Hepatocyte (in vitro differentiated cells): Measurements from ENCODE around the gene FKBP11. TPM values are rescaled to one million over a fixed set of nuclear protein-coding genes. Genes with fewer than 3 reads are reported as not detected.

Experiments
- DNase-seq: peaks from one replicate; pipeline ENCODE4 v3.0.0-alpha.2; 2016; ENCODE audit warnings: low spot score
- H2AFZ ChIP-seq: fragments of 200-600 bp; sonication (generic); 2 replicates; pipeline ENCODE4 v1.6.0; 2016; ENCODE audit warnings: antibody characterized with exemption, mild to moderate bottlenecking
- H3K27ac ChIP-seq: fragments of 200-600 bp; sonication (generic); 2 replicates; pipeline ENCODE4 v1.5.1; 2016; ENCODE audit warnings: mild to moderate bottlenecking
- H3K27me3 ChIP-seq: fragments of 200-600 bp; sonication (generic); 2 replicates; pipeline ENCODE4 v1.6.1; 2016
- H3K36me3 ChIP-seq: fragments of 200-600 bp; sonication (generic); replicated peaks from 2 replicates; pipeline ENCODE4 v1.5.1; 2016; ENCODE audit warnings: low read depth; ENCODE audit not compliant: insufficient read depth
- H3K4me1 ChIP-seq: fragments of 200-600 bp; sonication (generic); 2 replicates; pipeline ENCODE4 v1.5.1; 2016; ENCODE audit warnings: mild to moderate bottlenecking, moderate library complexity; ENCODE audit not compliant: insufficient read depth
- H3K4me2 ChIP-seq: fragments of 200-600 bp; sonication (generic); 2 replicates; pipeline ENCODE4 v1.6.0; 2016
- H3K4me3 ChIP-seq: fragments of 200-600 bp; sonication (generic); 2 replicates; pipeline ENCODE4 v1.5.1; 2016; ENCODE audit warnings: mild to moderate bottlenecking
- H3K79me2 ChIP-seq: fragments of 200-600 bp; sonication (generic); 2 replicates; pipeline ENCODE4 v1.6.0; 2017; ENCODE audit warnings: mild to moderate bottlenecking
- H3K9me2 ChIP-seq: fragments of 200-600 bp; sonication (generic); replicated peaks from 2 replicates; pipeline ENCODE4 v1.6.0; 2017; ENCODE audit warnings: mild to moderate bottlenecking; ENCODE audit not compliant: insufficient read depth
- H3K9me3 ChIP-seq: fragments of 200-600 bp; sonication (generic); 2 replicates; pipeline ENCODE4 v1.5.1; 2016; ENCODE audit warnings: low read depth, mild to moderate bottlenecking
- H4K20me1 ChIP-seq: fragments of 200-600 bp; sonication (generic); 2 replicates; pipeline ENCODE4 v1.6.0; 2016; ENCODE audit warnings: mild to moderate bottlenecking; ENCODE audit not compliant: insufficient read depth, poor library complexity, severe bottlenecking
- EZH2 ChIP-seq: fragments of 200-600 bp; sonication (generic); IDR thresholded peaks from 2 replicates; pipeline ENCODE4 v1.6.1; 2016; ENCODE audit warnings: antibody characterized with exemption, mild to moderate bottlenecking, borderline replicate concordance
- EZH2phosphoT487 ChIP-seq: fragments of 200-600 bp; sonication (generic); IDR thresholded peaks from one replicate; pipeline ENCODE4 v1.6.1; 2018; ENCODE audit warnings: antibody characterized with exemption, mild to moderate bottlenecking, low read depth, moderate library complexity; ENCODE audit not compliant: unreplicated experiment, severe bottlenecking
- WGBS: methylation state at CpG from one replicate; pipeline ENCODE4 v1.1.6; 2016; ENCODE audit warnings: low lambda C conversion rate; ENCODE audit errors: missing lambda C conversion rate; 5-methylcytosine and 5-hydroxymethylcytosine counted together
- polyA plus RNA-seq: library from polyadenylated mRNA; unstranded; fragments of >200 nt; fragmentation: Nextera tagmentation; extraction: Ambion mirVana; gene quantifications from 2 replicates; pipeline ENCODE4 v1.2.1, GENCODE V29; 2016
- total RNA-seq: library from RNA; depleted of rRNA; stranded (reverse); fragments of >200 nt; gene quantifications from 2 replicates; pipeline ENCODE4 v1.2.3, GENCODE V29; 2014
- TF ChIP-seq, protein P1 (sequence below): fragments of 200-600 bp; sonication (generic); IDR thresholded peaks from 2 replicates; pipeline ENCODE4 v1.5.1; 2016; ENCODE audit warnings: antibody characterized with exemption, mild to moderate bottlenecking; ENCODE audit not compliant: poor library complexity

The FKBP11 gene
- total and polyA plus RNA-seq, 2 experiments from 2014 or later: 30.4 to 201 TPM

DNA sequence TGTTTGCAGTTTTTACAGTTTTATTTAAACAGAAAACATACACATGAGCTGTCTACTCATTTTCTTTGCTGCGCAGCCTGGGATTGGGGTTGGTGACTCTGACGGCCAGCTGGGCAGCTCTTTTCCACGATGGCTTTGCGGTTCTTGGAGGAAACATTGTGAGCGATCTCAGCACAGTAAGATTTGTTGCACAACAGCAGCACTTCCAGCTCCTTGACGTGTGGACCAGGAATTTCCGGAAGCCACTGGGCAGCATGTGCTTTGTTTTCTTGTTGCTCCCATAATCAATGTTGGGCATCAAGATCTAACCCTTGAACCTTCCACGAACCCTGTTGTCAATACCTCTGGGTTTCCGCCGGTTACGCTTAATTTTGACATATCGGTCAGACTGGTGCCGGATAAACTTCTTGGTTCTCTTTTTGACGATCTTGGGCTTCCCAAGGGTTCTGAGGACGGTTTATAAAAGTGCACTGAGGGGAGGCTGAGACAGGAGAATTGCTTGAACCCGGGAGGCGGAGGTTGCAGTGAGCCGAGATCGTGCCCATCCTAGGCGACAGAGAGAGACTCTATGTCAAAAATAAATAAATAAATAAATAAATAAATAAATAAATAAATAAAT, 21.8 kb downstream of the FKBP11 start:
- DNase-seq: no peak
- H3K4me2 ChIP-seq: peak overlapping the region; percentile 85

DNA sequence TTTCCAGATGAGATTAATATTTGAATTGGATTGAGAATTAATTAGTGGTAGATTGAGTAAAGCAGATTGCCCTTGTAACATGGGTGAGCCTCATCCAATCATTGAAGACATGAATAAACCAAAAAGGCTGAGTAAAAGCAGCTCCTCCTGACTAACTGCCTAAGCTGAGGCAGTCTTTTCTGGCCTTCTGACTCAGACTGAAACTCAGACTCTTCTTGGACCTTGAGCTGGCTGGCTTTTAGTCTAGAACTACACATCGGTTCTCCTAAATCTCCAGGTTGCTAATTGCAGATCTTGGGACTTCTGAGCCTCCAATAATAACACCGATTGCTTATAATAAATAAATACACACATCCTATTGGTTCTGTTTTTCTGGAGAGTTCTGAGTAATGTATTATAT, 24.0 kb downstream of the FKBP11 start:
- no peak overlapping the region for H3K4me2 ChIP-seq
- H3K9me2 ChIP-seq: no peaks in the 10 kb centered on the region
- no peaks in the 10 kb centered on the region for H3K36me3 ChIP-seq
- no peak overlapping the region for H3K27ac ChIP-seq
- no peak for DNase-seq
- no peak for TF ChIP-seq EZH2
- no peak for TF ChIP-seq EZH2phosphoT487
- TF ChIP-seq, protein P1, sequence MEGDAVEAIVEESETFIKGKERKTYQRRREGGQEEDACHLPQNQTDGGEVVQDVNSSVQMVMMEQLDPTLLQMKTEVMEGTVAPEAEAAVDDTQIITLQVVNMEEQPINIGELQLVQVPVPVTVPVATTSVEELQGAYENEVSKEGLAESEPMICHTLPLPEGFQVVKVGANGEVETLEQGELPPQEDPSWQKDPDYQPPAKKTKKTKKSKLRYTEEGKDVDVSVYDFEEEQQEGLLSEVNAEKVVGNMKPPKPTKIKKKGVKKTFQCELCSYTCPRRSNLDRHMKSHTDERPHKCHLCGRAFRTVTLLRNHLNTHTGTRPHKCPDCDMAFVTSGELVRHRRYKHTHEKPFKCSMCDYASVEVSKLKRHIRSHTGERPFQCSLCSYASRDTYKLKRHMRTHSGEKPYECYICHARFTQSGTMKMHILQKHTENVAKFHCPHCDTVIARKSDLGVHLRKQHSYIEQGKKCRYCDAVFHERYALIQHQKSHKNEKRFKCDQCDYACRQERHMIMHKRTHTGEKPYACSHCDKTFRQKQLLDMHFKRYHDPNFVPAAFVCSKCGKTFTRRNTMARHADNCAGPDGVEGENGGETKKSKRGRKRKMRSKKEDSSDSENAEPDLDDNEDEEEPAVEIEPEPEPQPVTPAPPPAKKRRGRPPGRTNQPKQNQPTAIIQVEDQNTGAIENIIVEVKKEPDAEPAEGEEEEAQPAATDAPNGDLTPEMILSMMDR: no peak
- no peaks in the 10 kb centered on the region for H3K79me2 ChIP-seq
- H2AFZ ChIP-seq: no peak overlapping the region
- no peaks in the 10 kb centered on the region for H3K9me3 ChIP-seq
- H3K4me3 ChIP-seq: no peak overlapping the region
- WGBS: 92% methylated on average over 2 of the region's 2 CpGs
- H3K4me1 ChIP-seq: no peaks in the 10 kb centered on the region
- no peaks in the 10 kb centered on the region for H4K20me1 ChIP-seq
- no peaks in the 10 kb centered on the region for H3K27me3 ChIP-seq

More for the DNA sequence above, 21.8 kb downstream of the FKBP11 start:
- Histone ChIP-seq H3K4me3 (no peak overlapping the region), H3K9me2 (no peaks in the 10 kb centered on the region), H3K79me2 (no peaks in the 10 kb centered on the region), H3K4me1 (peaks cover 9% of the 10 kb centered on the region), H4K20me1 (no peaks in the 10 kb centered on the region), H3K9me3 (no peaks in the 10 kb centered on the region), H3K27ac (no peak overlapping the region), H3K27me3 (no peaks in the 10 kb centered on the region), H3K36me3 (no peaks in the 10 kb centered on the region), H2AFZ (no peak overlapping the region)
- WGBS: 72% methylated on average over 20 of the region's 20 CpGs
- TF ChIP-seq, protein P1: no peak
- TF ChIP-seq EZH2 (no peak), EZH2phosphoT487 (no peak)

DNA sequence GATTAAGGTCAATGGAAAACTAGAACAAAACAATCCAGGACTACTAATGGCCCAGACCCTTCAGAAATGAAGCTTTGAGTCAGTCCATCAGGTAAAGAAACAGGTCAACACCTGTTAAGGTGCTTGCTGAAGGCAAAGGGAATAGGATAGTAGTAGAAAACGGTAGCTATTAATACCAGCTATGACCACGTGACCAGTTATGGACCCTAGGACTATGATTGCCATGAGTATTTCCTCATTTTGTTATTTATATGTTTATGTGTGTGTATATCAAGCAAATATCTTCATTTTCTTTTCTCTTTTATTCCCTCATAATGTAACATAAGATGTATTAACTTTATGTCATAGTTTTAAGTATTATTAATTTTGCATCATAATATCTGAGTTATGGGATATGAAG, 25.6 kb downstream of the FKBP11 start:
- H2AFZ ChIP-seq: no peak overlapping the region
- H3K4me2 ChIP-seq: no peak overlapping the region
- no peaks in the 10 kb centered on the region for H3K9me2 ChIP-seq
- H3K27ac ChIP-seq: no peak overlapping the region
- no peaks in the 10 kb centered on the region for H3K79me2 ChIP-seq
- TF ChIP-seq, protein P1: no peak
- TF ChIP-seq EZH2phosphoT487: no peak
- TF ChIP-seq EZH2: no peak
- no peaks in the 10 kb centered on the region for H3K27me3 ChIP-seq
- H3K4me1 ChIP-seq: no peaks in the 10 kb centered on the region
- DNase-seq: no peak
- H3K9me3 ChIP-seq: no peaks in the 10 kb centered on the region
- 71% methylated on average over 2 of the region's 2 CpGs for WGBS
- no peaks in the 10 kb centered on the region for H4K20me1 ChIP-seq
- H3K36me3 ChIP-seq: no peaks in the 10 kb centered on the region
- H3K4me3 ChIP-seq: no peak overlapping the region

DNA sequence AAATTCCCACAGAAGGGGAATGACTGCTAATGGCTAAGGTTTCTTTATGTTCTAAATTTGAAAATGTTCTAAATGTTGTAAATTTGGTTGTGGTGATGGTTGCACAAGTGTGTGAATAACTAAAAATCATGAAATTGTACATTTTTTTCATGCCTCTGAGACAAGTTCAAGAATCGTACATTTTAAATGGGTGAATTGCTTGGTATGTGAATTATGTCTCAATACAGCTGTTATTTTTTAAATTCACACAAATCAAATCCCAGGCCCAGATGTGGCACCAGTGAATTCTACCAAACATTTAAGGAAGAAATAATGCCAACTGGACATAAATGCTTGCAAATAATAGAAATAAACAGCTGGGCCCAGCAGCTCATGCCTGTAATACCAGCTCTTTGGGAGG, 31.0 kb downstream of the FKBP11 start:
- H3K4me1 ChIP-seq: no peaks in the 10 kb centered on the region
- no peaks in the 10 kb centered on the region for H3K9me2 ChIP-seq
- H3K9me3 ChIP-seq: no peaks in the 10 kb centered on the region
- no peaks in the 10 kb centered on the region for H4K20me1 ChIP-seq
- H3K27me3 ChIP-seq: no peaks in the 10 kb centered on the region
- DNase-seq: no peak
- no peaks in the 10 kb centered on the region for H3K79me2 ChIP-seq
- no peaks in the 10 kb centered on the region for H3K36me3 ChIP-seq
- no peak overlapping the region for H3K4me2 ChIP-seq
- no peak overlapping the region for H3K27ac ChIP-seq
- 89% methylated on average over 1 of the region's 1 CpG for WGBS
- H3K4me3 ChIP-seq: no peak overlapping the region
- no peak for TF ChIP-seq EZH2
- TF ChIP-seq, protein P1: no peak
- no peak for TF ChIP-seq EZH2phosphoT487
- H2AFZ ChIP-seq: no peak overlapping the region
